ENCODE results near the gene ARHGAP18.
A peak's percentile ranks its signal among the peaks of the same experiment; 100 is the strongest.

DNA sequence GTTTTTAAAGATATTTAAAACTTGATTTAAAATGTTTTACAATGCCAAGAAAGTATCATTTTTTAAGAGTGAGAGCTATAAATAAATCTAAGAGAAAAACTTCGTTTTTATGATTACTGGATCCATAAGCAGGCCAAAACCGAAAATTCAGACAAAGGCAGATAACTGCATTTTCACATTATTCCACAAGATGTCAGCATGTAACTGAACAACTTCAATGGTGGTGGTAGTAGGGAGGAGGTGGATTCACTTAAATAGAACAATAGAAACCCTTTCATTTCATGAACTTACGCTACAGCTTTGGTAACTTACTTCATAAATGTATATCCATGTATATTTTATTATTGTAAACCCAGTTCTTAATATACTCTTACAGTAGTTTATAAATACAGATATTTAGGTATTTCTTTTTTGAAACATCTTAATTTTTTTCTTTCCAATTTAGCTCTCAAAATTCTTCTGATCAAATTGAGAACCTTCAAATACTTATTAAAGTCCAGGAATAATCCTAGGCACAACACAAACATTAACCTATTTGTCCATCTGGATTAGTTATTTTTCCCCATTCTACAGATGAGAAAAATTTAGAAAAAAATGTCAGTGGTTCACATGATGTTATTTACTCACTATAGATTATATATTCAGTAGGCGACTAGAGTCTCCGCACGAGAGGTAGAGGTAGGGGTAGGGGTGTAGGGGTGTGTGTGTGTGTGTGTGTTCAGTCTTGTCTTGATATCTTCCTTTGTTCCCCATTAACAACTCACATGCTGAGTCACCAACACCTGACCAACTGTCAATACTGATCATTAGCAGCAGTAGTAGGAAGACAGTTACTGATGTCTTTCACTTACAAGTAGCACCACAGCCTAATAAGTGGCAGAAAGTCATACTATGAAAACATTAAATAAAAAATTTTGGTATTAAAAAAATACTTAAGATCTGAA, 111.5 kb downstream of the ARHGAP18 start:
- TF ChIP-seq CTCF (IDR thresholded peaks at IDR 0.05): peak; percentile 72 to 89 (median 82)
- TF ChIP-seq POLR2AphosphoS5 (IDR thresholded peaks at IDR 0.05): no peak
- no peak for TF ChIP-seq POLR2A (IDR thresholded peaks at IDR 0.05)
